ENCODE results near the gene ARHGEF4. TPM values are rescaled to one million over a fixed set of nuclear protein-coding genes. Genes with fewer than 3 reads are reported as not detected.

ARHGEF4 gene
- total RNA-seq, 1 experiment from 2014 or later, result 12.6 TPM

DNA sequence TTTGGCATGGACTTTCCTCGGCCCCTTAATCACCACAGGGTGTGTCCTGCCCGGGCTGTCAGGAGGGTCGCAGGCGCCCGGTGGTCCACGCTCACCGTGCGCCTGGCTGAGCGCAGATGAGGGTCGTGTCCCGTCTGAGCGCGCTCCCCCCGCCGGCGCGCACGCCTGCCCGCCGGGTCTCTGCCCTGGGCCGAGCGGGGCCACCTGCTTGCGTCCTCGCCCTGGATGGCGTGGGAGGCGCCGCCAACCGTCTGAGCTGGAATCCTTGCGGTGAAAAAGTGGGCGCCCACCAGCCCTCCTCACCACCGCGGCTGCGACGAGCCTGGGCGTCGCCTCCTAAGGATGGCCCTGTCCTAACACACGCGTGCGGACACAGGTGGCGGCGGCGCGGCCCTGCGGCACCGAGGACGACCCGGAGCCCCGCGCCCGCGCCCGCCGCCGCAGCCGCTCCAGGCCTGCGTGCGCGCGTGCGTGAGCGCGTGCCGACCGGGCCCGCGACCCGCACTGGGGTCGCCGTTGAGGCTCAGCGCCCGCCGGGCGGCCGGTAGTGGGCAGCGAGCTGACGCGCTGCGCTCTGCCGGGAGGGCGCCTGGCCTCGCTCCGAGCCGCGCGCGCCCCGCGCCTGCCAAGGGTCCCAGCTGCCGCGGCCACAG, 126.6 kb downstream of the ARHGEF4 start:
- Histone ChIP-seq H3K27me3 (ENCODE audit: insufficient read depth, low read length) (peaks cover 17% of the 10 kb centered on the region; the same call in 1 of the 2 replicates), H3K9ac (ENCODE audit: extremely low read depth, insufficient read length, low read length) (no peak overlapping the region)

More for the DNA sequence above, 126.6 kb downstream of the ARHGEF4 start:
- H3K4me3 Mint-ChIP-seq, result peak overlapping the region; percentile 44 to 72
- peaks cover 45% of the 10 kb centered on the region in 2 experiments for H3K4me1 Mint-ChIP-seq
- no peak for DNase-seq
- peaks cover 2 to 3% of the 10 kb centered on the region in 2 experiments; a peak in 2 of 5 replicates for H3K9me3 Mint-ChIP-seq
- H3K4me1 ChIP-seq (ENCODE audit: insufficient read depth, low read length), result peaks cover 3% of the 10 kb centered on the region; the same call in 1 of the 2 replicates
- H3K27ac Mint-ChIP-seq, result no peak overlapping the region
- H2BK12ac ChIP-seq (ENCODE audit: insufficient read length, low read depth, low read length), result no peak overlapping the region
- 0 out of 2 replicates have a peak, but pooled peaks cover 2% of the 10 kb centered on the region for H3K79me2 ChIP-seq (ENCODE audit: insufficient read depth, low read length)
- H3K36me3 Mint-ChIP-seq (ENCODE audit: insufficient read depth in 1 of 3, low read depth in 3 of 3), result peaks cover 0 to 5% (median 0%) of the 10 kb centered on the region in 3 experiments; a peak in 2 of 7 replicates
- peaks cover 10% of the 10 kb centered on the region for H3K23me2 ChIP-seq (ENCODE audit: insufficient read length, low read depth, low read length, poor library complexity, severe bottlenecking)
- H4K8ac ChIP-seq (replicated peaks; ENCODE audit: insufficient read length, low read depth, low read length), result no peak overlapping the region
- no peak overlapping the region for H2BK15ac ChIP-seq (ENCODE audit: low read depth, low read length)
- H2AK5ac ChIP-seq (ENCODE audit: insufficient read length, low read length), result no peak overlapping the region
- no peak overlapping the region for H2BK120ac ChIP-seq (ENCODE audit: low read depth, low read length, poor library complexity, severe bottlenecking)
- H3K27ac ChIP-seq (ENCODE audit: insufficient read length, low read depth, low read length), result no peak overlapping the region
- TF ChIP-seq, protein P1, sequence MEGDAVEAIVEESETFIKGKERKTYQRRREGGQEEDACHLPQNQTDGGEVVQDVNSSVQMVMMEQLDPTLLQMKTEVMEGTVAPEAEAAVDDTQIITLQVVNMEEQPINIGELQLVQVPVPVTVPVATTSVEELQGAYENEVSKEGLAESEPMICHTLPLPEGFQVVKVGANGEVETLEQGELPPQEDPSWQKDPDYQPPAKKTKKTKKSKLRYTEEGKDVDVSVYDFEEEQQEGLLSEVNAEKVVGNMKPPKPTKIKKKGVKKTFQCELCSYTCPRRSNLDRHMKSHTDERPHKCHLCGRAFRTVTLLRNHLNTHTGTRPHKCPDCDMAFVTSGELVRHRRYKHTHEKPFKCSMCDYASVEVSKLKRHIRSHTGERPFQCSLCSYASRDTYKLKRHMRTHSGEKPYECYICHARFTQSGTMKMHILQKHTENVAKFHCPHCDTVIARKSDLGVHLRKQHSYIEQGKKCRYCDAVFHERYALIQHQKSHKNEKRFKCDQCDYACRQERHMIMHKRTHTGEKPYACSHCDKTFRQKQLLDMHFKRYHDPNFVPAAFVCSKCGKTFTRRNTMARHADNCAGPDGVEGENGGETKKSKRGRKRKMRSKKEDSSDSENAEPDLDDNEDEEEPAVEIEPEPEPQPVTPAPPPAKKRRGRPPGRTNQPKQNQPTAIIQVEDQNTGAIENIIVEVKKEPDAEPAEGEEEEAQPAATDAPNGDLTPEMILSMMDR (conservative IDR thresholded peaks at IDR 0.05), result no peak
- WGBS (ENCODE audit: extremely low coverage, insufficient read length, low lambda C conversion rate), result no CpG with 5 or more reads among the region's 90 CpGs
- no peak overlapping the region for H4K91ac ChIP-seq (ENCODE audit: insufficient read length, low read depth, low read length)
- no peak overlapping the region for H3K56ac ChIP-seq (ENCODE audit: insufficient read length, low read depth, low read length)
- no peaks in the 10 kb centered on the region for H4K20me1 ChIP-seq (ENCODE audit: control insufficient read depth, insufficient read depth, insufficient read length)
- no peaks in the 10 kb centered on the region for H3K79me1 ChIP-seq (ENCODE audit: insufficient read depth, low read depth, low read length, poor library complexity, severe bottlenecking)
- H3K9me3 ChIP-seq (ENCODE audit: control insufficient read depth, low read depth, low read length), result no peaks in the 10 kb centered on the region
- H3K14ac ChIP-seq (ENCODE audit: insufficient read depth, low read length), result no peak overlapping the region
- no peak overlapping the region for H4K5ac ChIP-seq (ENCODE audit: insufficient read length, low read depth, low read length)
- H3T11ph ChIP-seq (ENCODE audit: low read length), result no peak overlapping the region
- H2BK20ac ChIP-seq (ENCODE audit: low read depth, low read length, poor library complexity, severe bottlenecking), result no peak overlapping the region
- H3K18ac ChIP-seq (ENCODE audit: insufficient read length, low read depth, low read length), result no peak overlapping the region
- no peak overlapping the region for H3K4ac ChIP-seq (ENCODE audit: low read depth, low read length)
- no peak overlapping the region for H2BK5ac ChIP-seq (ENCODE audit: insufficient read length, low read length)
- H3K27me3 Mint-ChIP-seq (ENCODE audit: low read depth), result peaks cover 61% of the 10 kb centered on the region
- H2AFZ ChIP-seq (ENCODE audit: low read length), result no peak overlapping the region
- no peak overlapping the region for H3K23ac ChIP-seq (ENCODE audit: insufficient read length, low read depth, low read length)
- peak overlapping the region; percentile 61 for H3K4me2 ChIP-seq (ENCODE audit: insufficient read depth, insufficient read length, low read length)
